GM12878 (cell line): ENCODE data around the gene KLHL26. TPM values are rescaled to one million over a fixed set of nuclear protein-coding genes. Genes with fewer than 3 reads are reported as not detected.

ENCODE experiments used
- ATAC-seq: fragments of 200-7000 bp; cut with Tn5 transposase; 3 replicates; pipeline ENCODE4 v1.9.1; 2020; ENCODE audit warnings: mild to moderate bottlenecking, moderate library complexity
- BruUV-seq: library from RNA; stranded (reverse); fragments of 400-500 nt; replicated peaks from 2 replicates; lab custom pipeline; 2021; lab: Mats Ljungman, UMichigan
- CTCF ChIA-PET: fragments of 300-600 bp; sonication (Branson Sonifier 250); formaldehyde crosslinking; extraction: SDS; loops from one replicate; lab custom pipeline; 2021; ENCODE audit warnings: inconsistent platforms; lab: Yijun Ruan, JAX
- POLR2A ChIA-PET: fragments of 350-600 bp; formaldehyde crosslinking; extraction: SDS; loops from one replicate; lab custom pipeline; 2021; ENCODE audit warnings: inconsistent platforms; lab: Charles Lee
- RAD21 ChIA-PET: fragments of 300-600 bp; sonication (Branson Sonifier 250); formaldehyde crosslinking; loops from one replicate; lab custom pipeline; 2023; ENCODE audit warnings: antibody characterized with exemption; ENCODE audit not compliant: unreplicated experiment; lab: Charles Lee
- SMC1A ChIA-PET: fragments of 300-600 bp; sonication (Branson Sonifier 250); formaldehyde crosslinking; loops from one replicate; lab custom pipeline; 2023; ENCODE audit not compliant: unreplicated experiment, uncharacterized antibody; lab: Charles Lee
- DNase-seq: peaks from one replicate; pipeline ENCODE4 v3.0.0-alpha.2; 2011; ENCODE audit warnings: low read depth, low spot score
- FAIRE-seq: peaks from 3 replicates; lab custom pipeline; 2011; peaks lifted over from hg19 to GRCh38; lab: Jason Lieb, UNC
- H2AFZ ChIP-seq: 2 replicates; pipeline ENCODE4 v1.6.0; 2011; ENCODE audit warnings: low read depth, low read length, control low read depth; ENCODE audit not compliant: control insufficient read depth
- H3K27ac ChIP-seq: 2 replicates; pipeline ENCODE4 v1.5.1; 2011; ENCODE audit warnings: control low read depth; ENCODE audit not compliant: control insufficient read depth, insufficient read depth
- H3K27me3 ChIP-seq, 2 experiments: replicated peaks in 1 of 2; 2 replicates each; pipeline versions ENCODE4 v1.6.0 to v1.6.1; 2011; ENCODE audit warnings: low read length in 1 of 2; ENCODE audit not compliant: control insufficient read depth in 2 of 2, insufficient read depth in 2 of 2
- H3K36me3 ChIP-seq, 2 experiments: 2 replicates each; pipeline ENCODE4 v1.5.1; 2011; ENCODE audit warnings: low read length in 1 of 2; ENCODE audit not compliant: control insufficient read depth in 2 of 2, insufficient read depth in 2 of 2
- H3K4me1 ChIP-seq: 2 replicates; pipeline ENCODE4 v1.6.1; 2011; ENCODE audit warnings: mild to moderate bottlenecking, low read length, moderate library complexity, mixed read lengths; ENCODE audit not compliant: control insufficient read depth, insufficient read depth
- H3K4me2 ChIP-seq: 2 replicates; pipeline ENCODE4 v1.6.0; 2011; ENCODE audit warnings: control low read depth; ENCODE audit not compliant: control insufficient read depth, insufficient read depth
- H3K4me3 ChIP-seq: fragments of 200-600 bp; sonication (generic); 2 replicates; pipeline ENCODE4 v1.5.1; 2016
- H3K79me2 ChIP-seq: 2 replicates; pipeline ENCODE4 v1.6.0; 2011; ENCODE audit warnings: low read length; ENCODE audit not compliant: control insufficient read depth, insufficient read depth
- H3K9ac ChIP-seq: 2 replicates; pipeline ENCODE4 v1.8.0; 2011; ENCODE audit warnings: low read length, control low read depth, mixed read lengths; ENCODE audit not compliant: control insufficient read depth, insufficient read depth
- H3K9me3 ChIP-seq: replicated peaks from 3 replicates; pipeline ENCODE4 v1.5.1; 2011; ENCODE audit warnings: mild to moderate bottlenecking, low read length; ENCODE audit not compliant: control insufficient read depth, insufficient read depth
- H4K20me1 ChIP-seq: 2 replicates; pipeline ENCODE4 v1.6.0; 2011; ENCODE audit not compliant: control insufficient read depth, insufficient read depth
- BHLHE40 ChIP-seq, 2 experiments: fragments of 450-650 bp in 1 of 2; IDR thresholded peaks; 2 replicates each; pipeline ENCODE4 v1.6.1; 2011 to 2017; ENCODE audit warnings: low read depth in 2 of 2, borderline replicate concordance in 1 of 2, improper control_type of control experiment in 1 of 2, low read length in 1 of 2, mild to moderate bottlenecking in 1 of 2
- EED ChIP-seq: sonication (generic); IDR thresholded peaks from 2 replicates; pipeline ENCODE4 v1.6.1; 2016; ENCODE audit warnings: antibody characterized with exemption, low read depth
- ESRRA ChIP-seq: IDR thresholded peaks from 2 replicates; pipeline ENCODE4 v1.6.1; 2012; ENCODE audit warnings: mild to moderate bottlenecking, low read length, improper control_type of control experiment
- IKZF2 ChIP-seq, 2 experiments: fragments of 450-650 bp; IDR thresholded peaks; 2 replicates each; pipeline ENCODE4 v1.6.1; 2017; ENCODE audit warnings: mild to moderate bottlenecking in 2 of 2, moderate library complexity in 2 of 2
- LARP7 ChIP-seq: fragments of 450-650 bp; IDR thresholded peaks from 2 replicates; pipeline ENCODE4 v1.6.1; 2017; ENCODE audit warnings: mild to moderate bottlenecking
- ZNF207 ChIP-seq: fragments of 450-650 bp; IDR thresholded peaks from 2 replicates; pipeline ENCODE4 v1.6.1; 2014; ENCODE audit warnings: antibody characterized with exemption, mild to moderate bottlenecking, borderline replicate concordance
- ZNF24 ChIP-seq: fragments of 450-650 bp; IDR thresholded peaks from 2 replicates; pipeline ENCODE4 v1.6.1; 2017; ENCODE audit warnings: antibody characterized with exemption, mild to moderate bottlenecking
- WGBS: methylation state at CpG from one replicate; pipeline ENCODE4 v1.1.6; 2016; ENCODE audit warnings: low lambda C conversion rate; ENCODE audit not compliant: insufficient replicate concordance, insufficient coverage; ENCODE audit errors: missing lambda C conversion rate; 5-methylcytosine and 5-hydroxymethylcytosine counted together
- in situ Hi-C: fragments of 300-500 bp; cut with MboI; formaldehyde crosslinking; loops from 9 replicates; pipeline ENCODE4 v1.14.3; 2018; ENCODE audit warnings: mixed read lengths
- intact Hi-C: fragments of 100-400 bp; cut with micrococcal nuclease; formaldehyde crosslinking; loops from one replicate; pipeline ENCODE4 v1.14.2; 2022; ENCODE audit not compliant: unreplicated experiment
- polyA plus RNA-seq, 11 experiments: library from polyadenylated mRNA; depleted of rRNA in 4 of 11; unstranded in 6 of 11; stranded (reverse) in 5 of 11; fragments of >200 nt; fragmentation: Nextera tagmentation in 4 of 11; fragmentation: Illumina TruSeq in 1 of 11; extraction: Ambion mirVana in 4 of 11; extraction: Trizol in 1 of 11; gene quantifications; 1 replicate in 1 of 11; 2 replicates in 10 of 11; pipeline versions ENCODE4 v1.2.1 to v1.2.3, GENCODE V29; 2011 to 2016; ENCODE audit warnings: inconsistent platforms in 2 of 11, missing spikeins in 2 of 11, low read depth in 1 of 11
- total RNA-seq, 4 experiments: library from RNA; depleted of rRNA in 3 of 4; stranded (reverse); fragments of >200 nt in 3 of 4; fragmentation: Illumina TruSeq in 1 of 4; extraction: Trizol in 1 of 4; gene quantifications; 2 replicates each; pipeline versions ENCODE4 v1.2.1 to v1.2.3, GENCODE V29; 2013 to 2021
- TF ChIP-seq, protein P1 (sequence below): fragments of 450-650 bp; IDR thresholded peaks from 2 replicates; pipeline ENCODE4 v1.6.1; 2016; ENCODE audit warnings: mild to moderate bottlenecking, moderate library complexity, borderline replicate concordance

Gene KLHL26
- total and polyA plus RNA-seq, 10 of the 15 experiments (the other 5 are each of a cell fraction or from before 2014, with no cell fraction given) = 0.18 to 14.6 (median 2.9) TPM

DNA sequence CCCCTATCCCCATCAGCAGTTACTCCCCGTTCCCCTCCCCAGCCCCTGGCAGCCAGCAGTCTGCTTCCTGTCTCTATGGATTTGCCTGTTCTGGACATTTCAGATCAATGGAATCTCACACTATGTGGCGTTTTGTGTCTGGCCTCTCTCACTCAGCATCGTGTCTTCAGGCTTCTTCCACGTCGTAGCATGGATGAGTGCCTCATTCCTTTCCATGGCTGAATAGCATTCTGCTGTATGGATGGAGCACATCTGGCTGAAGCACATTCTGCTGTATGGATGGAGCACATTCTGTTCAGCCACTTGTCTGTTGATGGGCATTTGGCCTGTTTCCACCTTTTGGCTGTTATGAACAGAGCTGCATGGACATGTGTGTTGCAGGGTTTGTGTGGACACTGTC lies 76.2 kb downstream of the KLHL26 start:
- TF ChIP-seq LARP7 (no peak), EED (no peak), IKZF2 (IDR thresholded peaks at IDR 0.05) (no peak), ZNF24 (no peak), BHLHE40 (IDR thresholded peaks at IDR 0.05; ENCODE audit: borderline replicate concordance in 1 of 2, low read depth in 2 of 2, low read length in 1 of 2) (no peak), ESRRA (no peak), ZNF207 (no peak)
- TF ChIP-seq, protein P1, sequence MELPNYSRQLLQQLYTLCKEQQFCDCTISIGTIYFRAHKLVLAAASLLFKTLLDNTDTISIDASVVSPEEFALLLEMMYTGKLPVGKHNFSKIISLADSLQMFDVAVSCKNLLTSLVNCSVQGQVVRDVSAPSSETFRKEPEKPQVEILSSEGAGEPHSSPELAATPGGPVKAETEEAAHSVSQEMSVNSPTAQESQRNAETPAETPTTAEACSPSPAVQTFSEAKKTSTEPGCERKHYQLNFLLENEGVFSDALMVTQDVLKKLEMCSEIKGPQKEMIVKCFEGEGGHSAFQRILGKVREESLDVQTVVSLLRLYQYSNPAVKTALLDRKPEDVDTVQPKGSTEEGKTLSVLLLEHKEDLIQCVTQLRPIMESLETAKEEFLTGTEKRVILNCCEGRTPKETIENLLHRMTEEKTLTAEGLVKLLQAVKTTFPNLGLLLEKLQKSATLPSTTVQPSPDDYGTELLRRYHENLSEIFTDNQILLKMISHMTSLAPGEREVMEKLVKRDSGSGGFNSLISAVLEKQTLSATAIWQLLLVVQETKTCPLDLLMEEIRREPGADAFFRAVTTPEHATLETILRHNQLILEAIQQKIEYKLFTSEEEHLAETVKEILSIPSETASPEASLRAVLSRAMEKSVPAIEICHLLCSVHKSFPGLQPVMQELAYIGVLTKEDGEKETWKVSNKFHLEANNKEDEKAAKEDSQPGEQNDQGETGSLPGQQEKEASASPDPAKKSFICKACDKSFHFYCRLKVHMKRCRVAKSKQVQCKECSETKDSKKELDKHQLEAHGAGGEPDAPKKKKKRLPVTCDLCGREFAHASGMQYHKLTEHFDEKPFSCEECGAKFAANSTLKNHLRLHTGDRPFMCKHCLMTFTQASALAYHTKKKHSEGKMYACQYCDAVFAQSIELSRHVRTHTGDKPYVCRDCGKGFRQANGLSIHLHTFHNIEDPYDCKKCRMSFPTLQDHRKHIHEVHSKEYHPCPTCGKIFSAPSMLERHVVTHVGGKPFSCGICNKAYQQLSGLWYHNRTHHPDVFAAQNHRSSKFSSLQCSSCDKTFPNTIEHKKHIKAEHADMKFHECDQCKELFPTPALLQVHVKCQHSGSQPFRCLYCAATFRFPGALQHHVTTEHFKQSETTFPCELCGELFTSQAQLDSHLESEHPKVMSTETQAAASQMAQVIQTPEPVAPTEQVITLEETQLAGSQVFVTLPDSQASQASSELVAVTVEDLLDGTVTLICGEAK = no peak
- no peaks in the 10 kb centered on the region for H3K27me3 ChIP-seq
- H2AFZ ChIP-seq = no peak overlapping the region
- intact Hi-C loops = no loop called here
- H3K4me1 ChIP-seq = no peaks in the 10 kb centered on the region
- H3K36me3 ChIP-seq = no peaks in the 10 kb centered on the region; a peak in 1 of 4 replicates
- no peak overlapping the region for H3K9ac ChIP-seq
- no peak for DNase-seq
- ChIA-PET CTCF (interaction anchor here (0.8 kb wide), 1 partner anchor 96 kb away, joined by 3 read pairs; no protein-coding TSS in a partner anchor), POLR2A (no interaction called here), SMC1A (no interaction called here), RAD21 (no interaction called here)
- 27% methylated on average over 4 of the region's 5 CpGs for WGBS
- in situ Hi-C loops = no loop called here
- no peaks in the 10 kb centered on the region for H4K20me1 ChIP-seq
- no TSS peak for BruUV-seq
- no peaks in the 10 kb centered on the region for H3K79me2 ChIP-seq
- H3K4me3 ChIP-seq = no peak overlapping the region
- H3K9me3 ChIP-seq = no peaks in the 10 kb centered on the region
- FAIRE-seq = no peak
- ATAC-seq = no peak
- H3K27ac ChIP-seq = no peak overlapping the region
- no peak overlapping the region for H3K4me2 ChIP-seq
